Liver (tissue), 2 donors: ENCODE results near the gene ZRANB1.

Experiments used
- TF ChIP-seq, protein P1 (sequence below): fragments of 150-350 bp; IDR thresholded peaks from 2 replicates; pipeline ENCODE4 v1.5.1; 2017; ENCODE audit warnings: improper control_type of control experiment, low read depth, low read length; ENCODE audit not compliant: missing input control
- TF ChIP-seq, protein P2 (sequence below): IDR thresholded peaks from 2 replicates; pipeline ENCODE4 v1.6.1; 2016; ENCODE audit warnings: antibody characterized with exemption, mild to moderate bottlenecking
- donor health status: healthy.

DNA sequence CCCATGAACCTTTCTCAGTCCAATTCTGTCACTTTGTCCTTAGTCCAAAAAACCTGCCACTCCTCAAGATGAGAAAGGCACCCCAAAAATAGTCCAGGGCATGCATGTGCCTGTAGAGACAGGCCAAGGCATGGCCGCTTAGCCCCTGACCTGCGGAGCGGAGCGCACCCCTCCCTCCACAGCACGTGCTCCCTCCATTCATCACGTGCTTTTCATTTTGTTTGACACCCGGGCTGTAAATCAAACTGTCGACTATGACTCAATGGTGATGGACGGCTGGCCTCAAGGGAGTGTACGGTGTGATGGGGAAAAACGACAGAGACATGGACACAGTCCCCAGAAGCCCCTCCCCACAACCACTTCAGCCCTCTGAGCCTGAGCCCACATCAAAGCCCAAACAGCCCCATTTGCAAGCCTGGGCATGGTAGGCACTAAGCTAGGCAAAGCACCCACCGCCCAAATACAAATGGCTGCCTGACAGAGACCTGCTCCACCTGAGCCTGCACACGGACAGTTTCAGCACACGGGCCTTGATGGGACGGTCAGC is 90.6 kb downstream of the ZRANB1 start:
- TF ChIP-seq, protein P1, sequence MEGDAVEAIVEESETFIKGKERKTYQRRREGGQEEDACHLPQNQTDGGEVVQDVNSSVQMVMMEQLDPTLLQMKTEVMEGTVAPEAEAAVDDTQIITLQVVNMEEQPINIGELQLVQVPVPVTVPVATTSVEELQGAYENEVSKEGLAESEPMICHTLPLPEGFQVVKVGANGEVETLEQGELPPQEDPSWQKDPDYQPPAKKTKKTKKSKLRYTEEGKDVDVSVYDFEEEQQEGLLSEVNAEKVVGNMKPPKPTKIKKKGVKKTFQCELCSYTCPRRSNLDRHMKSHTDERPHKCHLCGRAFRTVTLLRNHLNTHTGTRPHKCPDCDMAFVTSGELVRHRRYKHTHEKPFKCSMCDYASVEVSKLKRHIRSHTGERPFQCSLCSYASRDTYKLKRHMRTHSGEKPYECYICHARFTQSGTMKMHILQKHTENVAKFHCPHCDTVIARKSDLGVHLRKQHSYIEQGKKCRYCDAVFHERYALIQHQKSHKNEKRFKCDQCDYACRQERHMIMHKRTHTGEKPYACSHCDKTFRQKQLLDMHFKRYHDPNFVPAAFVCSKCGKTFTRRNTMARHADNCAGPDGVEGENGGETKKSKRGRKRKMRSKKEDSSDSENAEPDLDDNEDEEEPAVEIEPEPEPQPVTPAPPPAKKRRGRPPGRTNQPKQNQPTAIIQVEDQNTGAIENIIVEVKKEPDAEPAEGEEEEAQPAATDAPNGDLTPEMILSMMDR, result no peak
- TF ChIP-seq, protein P2, sequence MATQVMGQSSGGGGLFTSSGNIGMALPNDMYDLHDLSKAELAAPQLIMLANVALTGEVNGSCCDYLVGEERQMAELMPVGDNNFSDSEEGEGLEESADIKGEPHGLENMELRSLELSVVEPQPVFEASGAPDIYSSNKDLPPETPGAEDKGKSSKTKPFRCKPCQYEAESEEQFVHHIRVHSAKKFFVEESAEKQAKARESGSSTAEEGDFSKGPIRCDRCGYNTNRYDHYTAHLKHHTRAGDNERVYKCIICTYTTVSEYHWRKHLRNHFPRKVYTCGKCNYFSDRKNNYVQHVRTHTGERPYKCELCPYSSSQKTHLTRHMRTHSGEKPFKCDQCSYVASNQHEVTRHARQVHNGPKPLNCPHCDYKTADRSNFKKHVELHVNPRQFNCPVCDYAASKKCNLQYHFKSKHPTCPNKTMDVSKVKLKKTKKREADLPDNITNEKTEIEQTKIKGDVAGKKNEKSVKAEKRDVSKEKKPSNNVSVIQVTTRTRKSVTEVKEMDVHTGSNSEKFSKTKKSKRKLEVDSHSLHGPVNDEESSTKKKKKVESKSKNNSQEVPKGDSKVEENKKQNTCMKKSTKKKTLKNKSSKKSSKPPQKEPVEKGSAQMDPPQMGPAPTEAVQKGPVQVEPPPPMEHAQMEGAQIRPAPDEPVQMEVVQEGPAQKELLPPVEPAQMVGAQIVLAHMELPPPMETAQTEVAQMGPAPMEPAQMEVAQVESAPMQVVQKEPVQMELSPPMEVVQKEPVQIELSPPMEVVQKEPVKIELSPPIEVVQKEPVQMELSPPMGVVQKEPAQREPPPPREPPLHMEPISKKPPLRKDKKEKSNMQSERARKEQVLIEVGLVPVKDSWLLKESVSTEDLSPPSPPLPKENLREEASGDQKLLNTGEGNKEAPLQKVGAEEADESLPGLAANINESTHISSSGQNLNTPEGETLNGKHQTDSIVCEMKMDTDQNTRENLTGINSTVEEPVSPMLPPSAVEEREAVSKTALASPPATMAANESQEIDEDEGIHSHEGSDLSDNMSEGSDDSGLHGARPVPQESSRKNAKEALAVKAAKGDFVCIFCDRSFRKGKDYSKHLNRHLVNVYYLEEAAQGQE, result no peak
